ENCODE data around the gene KIF21A. TPM values are rescaled to one million over a fixed set of nuclear protein-coding genes. Genes with fewer than 3 reads are reported as not detected.

Gene KIF21A
- total RNA-seq, 2 experiments from 2014 or later = 1.1 TPM; not detected in 1

- no peaks in the 10 kb centered on the region for H4K20me1 ChIP-seq (ENCODE audit: insufficient read depth, low read length)
- H2AFZ ChIP-seq (ENCODE audit: low read length) = no peak overlapping the region
- H3K4me2 ChIP-seq (ENCODE audit: low read length) = no peak overlapping the region
- ChIA-PET CTCF (ENCODE audit: unreplicated experiment) (no interaction called here), POLR2A (no interaction called here)
- TF ChIP-seq CTCF (conservative IDR thresholded peaks at IDR 0.05; ENCODE audit: low read length) (no peak), EZH2phosphoT487 (IDR thresholded peaks at IDR 0.05; ENCODE audit: borderline replicate concordance, low read depth, low read length) (no peak)
- DNase-seq (ENCODE audit: low spot score) = no peak
- BruUV-seq (replicated peaks) = no TSS peak
- no peaks in the 10 kb centered on the region for H3K9me2 ChIP-seq (ENCODE audit: insufficient read depth, low read length)
- no peaks in the 10 kb centered on the region for H3K9me3 ChIP-seq (ENCODE audit: low read length)
- intact Hi-C loops (cut with micrococcal nuclease; ENCODE audit: unreplicated experiment) = no loop called here
- H3K4me3 ChIP-seq (ENCODE audit: low read depth, low read length, poor library complexity, severe bottlenecking) = no peak overlapping the region
- H3K79me2 ChIP-seq (ENCODE audit: insufficient read depth, low read depth, low read length) = no peaks in the 10 kb centered on the region
- H3K36me3 ChIP-seq (ENCODE audit: insufficient read depth, low read length) = no peaks in the 10 kb centered on the region
- no peaks in the 10 kb centered on the region for H3K4me1 ChIP-seq (ENCODE audit: insufficient read depth, low read length, poor library complexity, severe bottlenecking)
- H3K27ac ChIP-seq (ENCODE audit: low read depth, low read length, poor library complexity, severe bottlenecking) = no peak overlapping the region
These were observed 13.1 kb downstream of the KIF21A start for GRCh38 chr12:39429809-39430208.

- no peaks in the 10 kb centered on the region for H3K9me2 ChIP-seq (ENCODE audit: insufficient read depth, low read length)
- H3K27ac ChIP-seq (ENCODE audit: low read depth, low read length, poor library complexity, severe bottlenecking) = no peak overlapping the region
- ChIA-PET CTCF (ENCODE audit: unreplicated experiment) (no interaction called here), POLR2A (no interaction called here)
- no peaks in the 10 kb centered on the region for H3K36me3 ChIP-seq (ENCODE audit: insufficient read depth, low read length)
- H3K9me3 ChIP-seq (ENCODE audit: low read length) = no peaks in the 10 kb centered on the region
- H3K4me1 ChIP-seq (ENCODE audit: insufficient read depth, low read length, poor library complexity, severe bottlenecking) = no peaks in the 10 kb centered on the region
- intact Hi-C loops (cut with micrococcal nuclease; ENCODE audit: unreplicated experiment) = no loop called here
- BruUV-seq (replicated peaks) = no TSS peak
- H3K4me3 ChIP-seq (ENCODE audit: low read depth, low read length, poor library complexity, severe bottlenecking) = no peak overlapping the region
- H4K20me1 ChIP-seq (ENCODE audit: insufficient read depth, low read length) = no peaks in the 10 kb centered on the region
- no peak overlapping the region for H2AFZ ChIP-seq (ENCODE audit: low read length)
- no peak for DNase-seq (ENCODE audit: low spot score)
- no peak overlapping the region for H3K4me2 ChIP-seq (ENCODE audit: low read length)
- no peak for TF ChIP-seq EZH2phosphoT487 (IDR thresholded peaks at IDR 0.05; ENCODE audit: borderline replicate concordance, low read depth, low read length)
- no peak for TF ChIP-seq CTCF (conservative IDR thresholded peaks at IDR 0.05; ENCODE audit: low read length)
- no peaks in the 10 kb centered on the region for H3K79me2 ChIP-seq (ENCODE audit: insufficient read depth, low read depth, low read length)
These were observed 15.5 kb downstream of the KIF21A start for GRCh38 chr12:39427360-39427808.

- no peaks in the 10 kb centered on the region for H4K20me1 ChIP-seq (ENCODE audit: insufficient read depth, low read length)
- intact Hi-C loops (cut with micrococcal nuclease; ENCODE audit: unreplicated experiment) = no loop called here
- TF ChIP-seq CTCF (conservative IDR thresholded peaks at IDR 0.05; ENCODE audit: low read length) (no peak), EZH2phosphoT487 (IDR thresholded peaks at IDR 0.05; ENCODE audit: borderline replicate concordance, low read depth, low read length) (no peak)
- no peak for DNase-seq (ENCODE audit: low spot score)
- no peaks in the 10 kb centered on the region for H3K9me2 ChIP-seq (ENCODE audit: insufficient read depth, low read length)
- H2AFZ ChIP-seq (ENCODE audit: low read length) = no peak overlapping the region
- H3K4me2 ChIP-seq (ENCODE audit: low read length) = no peak overlapping the region
- ChIA-PET POLR2A (no interaction called here), CTCF (ENCODE audit: unreplicated experiment) (no interaction called here)
- no peaks in the 10 kb centered on the region for H3K4me1 ChIP-seq (ENCODE audit: insufficient read depth, low read length, poor library complexity, severe bottlenecking)
- H3K36me3 ChIP-seq (ENCODE audit: insufficient read depth, low read length) = no peaks in the 10 kb centered on the region
- no peaks in the 10 kb centered on the region for H3K79me2 ChIP-seq (ENCODE audit: insufficient read depth, low read depth, low read length)
- H3K9me3 ChIP-seq (ENCODE audit: low read length) = no peaks in the 10 kb centered on the region
- BruUV-seq (replicated peaks) = no TSS peak
- no peak overlapping the region for H3K4me3 ChIP-seq (ENCODE audit: low read depth, low read length, poor library complexity, severe bottlenecking)
- no peak overlapping the region for H3K27ac ChIP-seq (ENCODE audit: low read depth, low read length, poor library complexity, severe bottlenecking)
These were observed 16.2 kb downstream of the KIF21A start for GRCh38 chr12:39426636-39427240.

All from OCI-LY7 (cell line).